Ectodermal cell (in vitro differentiated cells): Measurements from ENCODE around the gene PRPF31. TPM values are rescaled to one million over a fixed set of nuclear protein-coding genes. Genes with fewer than 3 reads are reported as not detected.
A peak's percentile ranks its signal among the peaks of the same experiment; 100 is the strongest.

Experiments used
- H3K27ac ChIP-seq: 2 replicates; pipeline ENCODE4 v1.7.0; 2013; ENCODE audit warnings: mild to moderate bottlenecking, low read depth, low read length; ENCODE audit not compliant: insufficient read depth, poor library complexity, severe bottlenecking
- H3K27me3 ChIP-seq: 2 replicates; pipeline ENCODE4 v1.7.0; 2013; ENCODE audit warnings: mild to moderate bottlenecking, low read length; ENCODE audit not compliant: insufficient read depth, control insufficient read depth, poor library complexity, severe bottlenecking
- H3K36me3 ChIP-seq: one replicate; pipeline ENCODE4 v1.7.0; 2013; ENCODE audit warnings: low read length; ENCODE audit not compliant: control insufficient read depth, insufficient read depth
- H3K4me1 ChIP-seq: one replicate; pipeline ENCODE4 v1.7.0; 2013; ENCODE audit warnings: low read length; ENCODE audit not compliant: control insufficient read depth, insufficient read depth
- H3K4me3 ChIP-seq: 2 replicates; pipeline ENCODE4 v1.7.0; 2013; ENCODE audit warnings: low read depth, low read length, control low read depth; ENCODE audit not compliant: insufficient read depth
- H3K9me3 ChIP-seq: 2 replicates; pipeline ENCODE4 v1.7.0; 2013; ENCODE audit warnings: mild to moderate bottlenecking, low read length, moderate library complexity; ENCODE audit not compliant: control insufficient read depth
- WGBS, 2 experiments: methylation state at CpG; one replicate each; pipeline ENCODE4 v1.1.7; 2013; ENCODE audit warnings: missing lambda C conversion rate in 2 of 2; 5-methylcytosine and 5-hydroxymethylcytosine counted together
- polyA plus RNA-seq, 4 experiments: library from polyadenylated mRNA; stranded (reverse); fragments of 50-300 nt; gene quantifications; one replicate each; pipeline ENCODE4 v1.2.3, GENCODE V29; 2013

PRPF31 gene
- 73.3 TPM for polyA plus RNA-seq (2013, experiment 1 of 4)
- 75.3 TPM for polyA plus RNA-seq (2013, experiment 2 of 4)
- polyA plus RNA-seq (2013, experiment 3 of 4) = 55.2 TPM
- polyA plus RNA-seq (2013, experiment 4 of 4) = 61.6 TPM

GRCh38 chr19:54115109-54116063 is at the start of gene PRPF31, which contains the start of gene TFPT:
PRPF31 (plus strand) TSS chr19:54115754; CDS start chr19:54118279, 2,525 bp downstream.
TFPT (minus strand) TSS chr19:54115657; CDS start chr19:54115269, 388 bp downstream.
- peak within 1 kb of the TSS; percentile 65 for H3K4me3 ChIP-seq
- WGBS, 2 experiments = 0 to 1% methylated on average over 60 of the region's 60 CpGs
- H3K27me3 ChIP-seq = no peaks in the 10 kb centered on the region
- peaks cover 17% of the 10 kb centered on the region for H3K4me1 ChIP-seq
- H3K9me3 ChIP-seq = no peaks in the 10 kb centered on the region
- H3K27ac ChIP-seq = peak within 1 kb of the TSS; percentile 48
- peaks cover 14% of the 10 kb centered on the region for H3K36me3 ChIP-seq

GRCh38 chr19:54069470-54069869 is 46.1 kb upstream of the PRPF31 start:
- WGBS, 2 experiments = 86 to 91% methylated on average over 5 of the region's 5 CpGs
- Histone ChIP-seq H3K27ac (no peak overlapping the region), H3K27me3 (no peaks in the 10 kb centered on the region), H3K4me3 (no peak overlapping the region), H3K9me3 (no peaks in the 10 kb centered on the region), H3K36me3 (no peaks in the 10 kb centered on the region), H3K4me1 (no peaks in the 10 kb centered on the region)

DNA sequence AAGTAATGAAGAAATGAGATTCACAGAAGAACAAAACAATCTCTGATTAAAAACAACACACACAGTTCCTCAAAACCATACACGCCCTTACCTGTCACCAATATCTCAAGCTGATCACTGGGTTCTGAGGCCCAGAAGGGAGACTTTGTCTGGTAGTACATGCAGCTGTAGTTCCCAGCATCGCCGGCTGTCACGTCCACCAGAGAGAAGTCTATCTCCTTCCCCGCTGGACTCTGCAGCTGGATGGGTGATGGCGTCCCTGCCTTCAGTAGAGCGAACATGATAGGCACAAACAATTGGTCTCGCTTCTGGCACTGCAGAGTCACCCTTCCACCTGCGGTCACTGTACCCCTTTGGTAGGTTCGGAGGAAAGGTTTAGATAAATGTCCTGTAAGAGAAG is 41.7 kb upstream of the PRPF31 start:
- 90 to 93% methylated on average over 10 of the region's 10 CpGs for WGBS, 2 experiments
- no peak overlapping the region for H3K27ac ChIP-seq
- no peaks in the 10 kb centered on the region for H3K27me3 ChIP-seq
- no peak overlapping the region for H3K4me3 ChIP-seq
- no peaks in the 10 kb centered on the region for H3K9me3 ChIP-seq
- H3K36me3 ChIP-seq = no peaks in the 10 kb centered on the region
- no peaks in the 10 kb centered on the region for H3K4me1 ChIP-seq

GRCh38 chr19:54074851-54075250 is 40.7 kb upstream of the PRPF31 start:
- H3K36me3 ChIP-seq = no peaks in the 10 kb centered on the region
- WGBS, 2 experiments = 91 to 93% methylated on average over 8 to 9 of the region's 9 CpGs
- H3K9me3 ChIP-seq = no peaks in the 10 kb centered on the region
- H3K27ac ChIP-seq = no peak overlapping the region
- H3K4me1 ChIP-seq = no peaks in the 10 kb centered on the region
- no peaks in the 10 kb centered on the region for H3K27me3 ChIP-seq
- no peak overlapping the region for H3K4me3 ChIP-seq

GRCh38 chr19:54077334-54077733 is 38.2 kb upstream of the PRPF31 start:
- Histone ChIP-seq H3K27ac (no peak overlapping the region), H3K4me1 (no peaks in the 10 kb centered on the region), H3K27me3 (no peaks in the 10 kb centered on the region), H3K4me3 (no peak overlapping the region), H3K9me3 (no peaks in the 10 kb centered on the region), H3K36me3 (no peaks in the 10 kb centered on the region)
- WGBS, 2 experiments = 93 to 95% methylated on average over 3 to 5 of the region's 5 CpGs

DNA sequence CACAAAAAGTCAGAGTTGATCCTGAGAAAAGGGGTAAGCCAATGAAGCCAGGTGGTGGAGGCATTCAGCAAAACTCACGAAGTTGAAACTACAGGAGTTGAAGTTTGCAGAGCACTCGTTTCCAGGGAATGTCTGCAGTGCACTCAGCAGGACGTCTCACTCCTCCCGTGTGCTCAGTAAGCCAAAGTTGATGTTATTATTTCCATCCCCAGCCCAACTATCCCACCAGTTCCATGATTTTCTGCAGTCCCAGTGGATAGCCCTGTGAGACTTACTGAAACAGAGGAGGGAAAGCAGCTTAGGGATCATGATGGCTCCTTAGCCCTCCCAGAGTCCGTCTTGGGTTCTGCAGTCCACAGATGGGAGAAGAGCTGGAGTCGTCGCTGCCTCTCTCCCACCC is 34.5 kb upstream of the PRPF31 start, which contains the start of gene TARM1:
Gene TARM1, minus strand, starts transcription at position 334 of the 400 bp plus-strand sequence. Its CDS starts 25 bp downstream, at position 309.
- Histone ChIP-seq H3K27ac (no peak within 1 kb of the TSS), H3K27me3 (no peaks in the 10 kb centered on the region), H3K9me3 (no peaks in the 10 kb centered on the region), H3K36me3 (no peaks in the 10 kb centered on the region), H3K4me1 (no peaks in the 10 kb centered on the region), H3K4me3 (no peak within 1 kb of the TSS)
- 87 to 90% methylated on average over 7 of the region's 7 CpGs for WGBS, 2 experiments

- no peaks in the 10 kb centered on the region for H3K9me3 ChIP-seq
- H3K4me1 ChIP-seq = no peaks in the 10 kb centered on the region
- no peak overlapping the region for H3K4me3 ChIP-seq
- 93 to 95% methylated on average over 3 of the region's 3 CpGs for WGBS, 2 experiments
- H3K27ac ChIP-seq = no peak overlapping the region
- H3K36me3 ChIP-seq = no peaks in the 10 kb centered on the region
- H3K27me3 ChIP-seq = no peaks in the 10 kb centered on the region
Observed at GRCh38 chr19:54084410-54084809, 31.1 kb upstream of the PRPF31 start.

DNA sequence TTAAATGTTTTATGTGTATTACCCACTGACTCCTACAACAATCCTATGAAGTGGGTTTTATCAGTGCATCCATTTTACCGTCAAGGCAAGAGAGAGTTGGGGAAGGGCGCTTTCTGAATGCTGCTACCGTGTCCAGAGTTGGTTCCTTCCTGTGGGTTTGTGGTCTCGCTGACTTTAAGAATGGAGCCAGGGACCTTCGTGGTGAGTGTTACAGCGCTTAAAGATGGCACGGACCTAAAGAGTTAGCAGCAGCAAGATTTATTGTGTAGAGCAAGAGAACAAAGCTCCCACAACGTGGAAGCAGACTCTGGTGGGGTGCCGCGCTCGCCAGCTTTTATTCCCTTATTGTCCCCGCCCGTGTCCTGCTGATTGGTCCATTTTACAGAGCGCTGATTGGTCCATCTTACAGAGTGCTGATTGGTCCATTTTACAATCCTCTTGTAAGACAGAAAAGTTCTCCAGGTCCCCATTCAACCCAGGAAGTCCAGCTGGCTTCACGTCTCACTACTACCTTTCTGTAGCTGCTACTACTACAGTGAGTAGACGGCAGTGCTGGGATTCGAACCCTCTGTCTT is 21.0 kb upstream of the PRPF31 start:
- no peaks in the 10 kb centered on the region for H3K9me3 ChIP-seq
- no peak overlapping the region for H3K27ac ChIP-seq
- H3K4me1 ChIP-seq = peaks cover 2% of the 10 kb centered on the region
- H3K4me3 ChIP-seq = no peak overlapping the region
- H3K27me3 ChIP-seq = peaks cover 37% of the 10 kb centered on the region
- 92 to 93% methylated on average over 17 of the region's 17 CpGs for WGBS, 2 experiments
- no peaks in the 10 kb centered on the region for H3K36me3 ChIP-seq

DNA sequence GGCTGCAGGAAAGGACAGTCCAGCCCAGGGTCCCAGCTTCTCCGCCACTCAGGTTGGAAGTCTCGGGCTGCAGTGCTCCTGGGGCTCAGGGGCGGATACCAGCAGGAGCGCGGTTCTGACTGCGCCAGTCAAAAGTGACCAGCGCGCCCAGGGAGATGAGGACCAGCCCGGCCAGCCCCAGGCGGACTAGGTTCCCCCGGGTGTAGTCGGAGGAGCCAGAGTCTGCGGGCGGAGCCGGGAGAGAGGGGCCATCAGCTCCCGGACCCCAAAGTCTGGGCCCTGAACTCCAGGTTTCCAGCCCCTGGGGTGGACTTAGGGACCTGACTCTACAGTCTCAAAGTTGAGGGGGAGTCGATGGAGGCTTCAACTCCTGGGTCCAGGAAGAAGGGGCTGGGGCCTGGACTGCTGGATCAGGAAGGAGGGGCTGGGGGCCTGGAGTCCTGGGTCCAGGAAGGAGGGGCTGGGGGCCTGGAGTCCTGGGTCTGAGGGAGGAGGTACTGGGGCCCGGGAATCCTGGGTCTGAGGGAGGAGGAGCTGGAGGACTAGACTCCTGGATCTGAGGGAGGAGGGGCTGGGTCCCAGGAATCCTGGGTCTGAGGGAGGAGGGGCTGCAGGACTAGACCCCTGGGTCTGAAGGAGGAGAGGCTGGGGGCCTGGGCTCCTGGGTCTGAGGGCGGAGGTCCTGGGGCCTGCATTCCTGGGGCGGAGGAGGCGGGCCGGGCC is 20.3 kb upstream of the PRPF31 start:
- no peaks in the 10 kb centered on the region for H3K9me3 ChIP-seq
- H3K27ac ChIP-seq = no peak overlapping the region
- H3K4me3 ChIP-seq = peak overlapping the region; percentile 33
- peaks cover 37% of the 10 kb centered on the region for H3K27me3 ChIP-seq
- peaks cover 2% of the 10 kb centered on the region for H3K4me1 ChIP-seq
- WGBS, 2 experiments = 73 to 75% methylated on average over 22 of the region's 22 CpGs
- no peaks in the 10 kb centered on the region for H3K36me3 ChIP-seq
